ENCODE data around the gene ZSCAN31. TPM values are rescaled to one million over a fixed set of nuclear protein-coding genes. Genes with fewer than 3 reads are reported as not detected.

Gene ZSCAN31
- total and polyA plus RNA-seq, 11 donors: 3.3 to 22.0 (median 9.9) TPM

- intact Hi-C loops (cut with DNase I): loop anchor here in 7 of 10 donors (5.0 to 10.0 kb wide), 8 partner anchors 52 to 1189 kb away; partner anchors contain the start of genes PGBD1 (in 3 of the 7), ZSCAN26 (in 3 of the 7), NKAPL (in 1 of the 7) and ZKSCAN4 (in 1 of the 7)
- DNase-seq: peak in 2 of 5 donors; percentile 28 to 47
- peak overlapping the region; percentile 57 to 85 (median 74) for H3K4me3 ChIP-seq
- ATAC-seq: peak; percentile 19 to 56 (median 38)
- H3K9me3 ChIP-seq: peaks cover 0 to 13% (median 0%) of the 10 kb centered on the region in 12 donors
- H3K27ac ChIP-seq: peak overlapping the region; percentile 90 to 100 (median 97)
- TF ChIP-seq POLR2A (IDR thresholded peaks at IDR 0.05) (no peak), CTCF (IDR thresholded peaks at IDR 0.05) (no peak)
- H3K4me1 ChIP-seq: peaks cover 0 to 24% (median 12%) of the 10 kb centered on the region in 12 donors
- H3K27me3 ChIP-seq: no peaks in the 10 kb centered on the region
- 11 to 16% (median 14%) methylated on average over 24 of the region's 24 CpGs for WGBS, 4 donors
- H3K36me3 ChIP-seq: no peaks in the 10 kb centered on the region
Measured at GRCh38 chr6:28336284-28337120, 554 bp upstream of the ZSCAN31 start.

- H3K9me3 ChIP-seq: peaks cover 0 to 5% (median 0%) of the 10 kb centered on the region in 12 donors
- DNase-seq (no peak), ATAC-seq (no peak)
- H3K4me3 ChIP-seq: peak overlapping the region; percentile 57 to 85 (median 74)
- no peaks in the 10 kb centered on the region for H3K36me3 ChIP-seq
- no peaks in the 10 kb centered on the region for H3K27me3 ChIP-seq
- TF ChIP-seq CTCF (IDR thresholded peaks at IDR 0.05) (no peak), POLR2A (IDR thresholded peaks at IDR 0.05) (no peak)
- H3K27ac ChIP-seq: peak overlapping the region; percentile 90 to 100 (median 97)
- intact Hi-C loops (cut with DNase I): loop anchor here in 7 of 10 donors (5.0 to 10.0 kb wide), 8 partner anchors 50 to 1188 kb away; partner anchors contain the start of genes PGBD1 (in 3 of the 7), ZSCAN26 (in 3 of the 7), NKAPL (in 1 of the 7) and ZKSCAN4 (in 1 of the 7)
- peaks cover 0 to 24% (median 12%) of the 10 kb centered on the region in 12 donors for H3K4me1 ChIP-seq
- WGBS, 4 donors: 31 to 39% (median 32%) methylated on average over 12 of the region's 12 CpGs
Measured at GRCh38 chr6:28335040-28335563, 846 bp downstream of the ZSCAN31 start.

- H3K4me1 ChIP-seq: peaks cover 0 to 24% (median 12%) of the 10 kb centered on the region in 12 donors
- WGBS, 4 donors: 80 to 93% (median 86%) methylated on average over 7 of the region's 7 CpGs
- DNase-seq (no peak), ATAC-seq (no peak)
- peaks cover 0 to under 1% (median 0%) of the 10 kb centered on the region in 9 donors for H3K36me3 ChIP-seq
- peak overlapping the region; percentile 90 to 100 (median 97) for H3K27ac ChIP-seq
- intact Hi-C loops (cut with DNase I): loop anchor here in 7 of 10 donors (5.0 to 10.0 kb wide), 8 partner anchors 50 to 1187 kb away; partner anchors contain the start of genes ZSCAN26 (in 4 of the 7), PGBD1 (in 3 of the 7), NKAPL (in 1 of the 7) and ZKSCAN4 (in 1 of the 7)
- TF ChIP-seq CTCF (IDR thresholded peaks at IDR 0.05): no peak
- TF ChIP-seq POLR2A (IDR thresholded peaks at IDR 0.05): no peak
- peaks cover 0 to under 1% (median 0%) of the 10 kb centered on the region in 12 donors for H3K9me3 ChIP-seq
- H3K27me3 ChIP-seq: no peaks in the 10 kb centered on the region
- peak overlapping the region in 10 of 12 donors; percentile 57 to 81 (median 74) for H3K4me3 ChIP-seq
Measured at GRCh38 chr6:28334286-28335039, 1.5 kb downstream of the ZSCAN31 start.
